SK-N-SH (cell line): ENCODE measurements around the gene CCDC107. TPM values are rescaled to one million over a fixed set of nuclear protein-coding genes. Genes with fewer than 3 reads are reported as not detected.

ENCODE experiments used
- CTCF ChIA-PET: fragments of 300-600, 350-600 bp; formaldehyde crosslinking; extraction: SDS; loops from one replicate; lab custom pipeline; 2021; lab: Yijun Ruan, JAX
- POLR2A ChIA-PET: fragments of 350-600 bp; sonication (Branson Sonifier 250); formaldehyde crosslinking; extraction: SDS; loops from one replicate; lab custom pipeline; 2020; ENCODE audit warnings: antibody characterized with exemption, inconsistent platforms; lab: Yijun Ruan, JAX
- DNase-seq: peaks from one replicate; pipeline ENCODE4 v3.0.0; 2012
- H2AFZ ChIP-seq: fragments of 200-600 bp; sonication (generic); 2 replicates; pipeline ENCODE4 v1.8.1; 2016; ENCODE audit warnings: antibody characterized with exemption, mild to moderate bottlenecking, low read depth
- H3F3A ChIP-seq: fragments of 200-600 bp; sonication (generic); replicated peaks from 2 replicates; pipeline ENCODE3; 2016; ENCODE audit warnings: antibody characterized with exemption, mild to moderate bottlenecking; ENCODE audit not compliant: insufficient read depth
- H3K27ac ChIP-seq, 2 experiments: fragments of 200-500 bp in 1 of 2; fragments of 200-600 bp in 1 of 2; sonication (Bioruptor generic) in 1 of 2; sonication (generic), shearing (Covaris generic) in 1 of 2; 2 replicates each; pipeline versions ENCODE4 v1.5.1 to v1.6.1; 2014 to 2016; ENCODE audit warnings: low read depth in 2 of 2, inconsistent platforms in 1 of 2, low read length in 1 of 2, mild to moderate bottlenecking in 1 of 2, mixed read lengths in 1 of 2
- H3K27me3 ChIP-seq: fragments of 200-600 bp; sonication (generic), shearing (Covaris generic); 2 replicates; pipeline ENCODE4 v1.6.1; 2016; ENCODE audit warnings: mixed run types; ENCODE audit not compliant: insufficient read depth
- H3K36me3 ChIP-seq, 2 experiments: fragments of 200-500 bp in 1 of 2; fragments of 200-600 bp in 1 of 2; sonication (Bioruptor generic) in 1 of 2; sonication (generic) in 1 of 2; replicated peaks in 1 of 2; 2 replicates each; pipeline versions ENCODE3 to v1.5.1; 2014 to 2016; ENCODE audit warnings: low read length in 1 of 2, mild to moderate bottlenecking in 1 of 2; ENCODE audit not compliant: insufficient read depth in 2 of 2, control insufficient read depth in 1 of 2
- H3K4me1 ChIP-seq, 2 experiments: fragments of 200-500 bp in 1 of 2; fragments of 200-600 bp in 1 of 2; sonication (Bioruptor generic) in 1 of 2; sonication (generic), shearing (Covaris generic) in 1 of 2; 2 replicates each; pipeline versions ENCODE4 v1.5.1 to v1.6.1; 2014 to 2016; ENCODE audit warnings: low read depth in 1 of 2, low read length in 1 of 2, mixed run types in 1 of 2; ENCODE audit not compliant: insufficient read depth in 2 of 2, control insufficient read depth in 1 of 2
- H3K4me2 ChIP-seq: fragments of 200-600 bp; sonication (generic), shearing (Covaris generic); 2 replicates; pipeline ENCODE4 v1.6.1; 2017; ENCODE audit warnings: mixed run types
- H3K4me3 ChIP-seq, 2 experiments: fragments of 200-500 bp in 1 of 2; fragments of 200-600 bp in 1 of 2; sonication (Bioruptor generic) in 1 of 2; sonication (generic), shearing (Covaris generic) in 1 of 2; 2 replicates each; pipeline versions ENCODE4 v1.5.1 to v1.8.1; 2014 to 2016; ENCODE audit warnings: low read depth in 2 of 2, inconsistent platforms in 1 of 2, low read length in 1 of 2, mild to moderate bottlenecking in 1 of 2, mixed read lengths in 1 of 2, moderate library complexity in 1 of 2
- H3K79me2 ChIP-seq: fragments of 200-600 bp; sonication (generic); 2 replicates; pipeline ENCODE4 v1.8.1; 2017; ENCODE audit warnings: mild to moderate bottlenecking; ENCODE audit not compliant: insufficient read depth
- H3K9ac ChIP-seq: fragments of 200-600 bp; sonication (generic); 2 replicates; pipeline ENCODE4 v1.6.1; 2017; ENCODE audit warnings: mixed run types
- H3K9me2 ChIP-seq: fragments of 200-600 bp; sonication (generic); 2 replicates; pipeline ENCODE4 v1.6.1; 2017; ENCODE audit warnings: mixed run types
- H3K9me3 ChIP-seq: fragments of 200-600 bp; sonication (generic); 2 replicates; pipeline ENCODE4 v1.6.1; 2017; ENCODE audit warnings: mixed run types, mild to moderate bottlenecking, moderate library complexity
- H4K20me1 ChIP-seq: fragments of 200-600 bp; sonication (generic); 2 replicates; pipeline ENCODE4 v1.6.1; 2017; ENCODE audit warnings: mild to moderate bottlenecking, mixed run types; ENCODE audit not compliant: insufficient read depth
- ELF1 ChIP-seq: IDR thresholded peaks from 2 replicates; pipeline ENCODE4 v1.4.0; 2012
- EZH2phosphoT487 ChIP-seq: fragments of 200-600 bp; sonication (generic); IDR thresholded peaks from 2 replicates; pipeline ENCODE4 v1.6.1; 2017; ENCODE audit warnings: low read depth, mixed run types, mild to moderate bottlenecking, antibody characterized with exemption, moderate library complexity, borderline replicate concordance
- FOSL2 ChIP-seq: IDR thresholded peaks from 2 replicates; pipeline ENCODE4 v1.4.0; 2012; ENCODE audit warnings: low read depth, mild to moderate bottlenecking, moderate library complexity, borderline replicate concordance
- FOXM1 ChIP-seq: IDR thresholded peaks from 2 replicates; pipeline ENCODE4 v1.4.0; 2012; ENCODE audit warnings: low read depth, mild to moderate bottlenecking
- GATA2 ChIP-seq: sonication (generic); formaldehyde crosslinking; IDR thresholded peaks from 2 replicates; pipeline ENCODE4 v1.5.0; 2020; ENCODE audit warnings: mild to moderate bottlenecking, missing genetic modification reagents
- JUND ChIP-seq: IDR thresholded peaks from 2 replicates; pipeline ENCODE4 v1.4.0; 2012
- RFX5 ChIP-seq: IDR thresholded peaks from 2 replicates; pipeline ENCODE4 v1.6.1; 2012; ENCODE audit warnings: mild to moderate bottlenecking, improper control_type of control experiment, low read length
- RXRA ChIP-seq: IDR thresholded peaks from 2 replicates; pipeline ENCODE4 v1.4.0; 2012; ENCODE audit warnings: low read depth, mild to moderate bottlenecking, borderline replicate concordance
- SMC3 ChIP-seq: IDR thresholded peaks from 2 replicates; pipeline ENCODE4 v1.6.1; 2012; ENCODE audit warnings: low read depth, low read length, improper control_type of control experiment
- TCF12 ChIP-seq: IDR thresholded peaks from 2 replicates; pipeline ENCODE4 v1.4.0; 2012
- TEAD4 ChIP-seq: IDR thresholded peaks from 2 replicates; pipeline ENCODE4 v1.4.0; 2012; ENCODE audit warnings: mild to moderate bottlenecking, borderline replicate concordance; ENCODE audit not compliant: insufficient read depth
- WGBS: methylation state at CpG from one replicate; pipeline ENCODE4 v1.1.6; 2017; ENCODE audit warnings: low lambda C conversion rate; 5-methylcytosine and 5-hydroxymethylcytosine counted together
- polyA plus RNA-seq, 3 experiments: library from polyadenylated mRNA; depleted of rRNA; stranded (reverse); fragments of >200 nt; gene quantifications; 2 replicates each; pipeline ENCODE4 v1.2.3, GENCODE V29; 2012
- TF ChIP-seq, protein P1 (sequence below): IDR thresholded peaks from 2 replicates; pipeline ENCODE4 v1.4.0; 2012; ENCODE audit warnings: low read depth, borderline replicate concordance
- TF ChIP-seq, protein P2 (sequence below): fragments of 150-350 bp; IDR thresholded peaks from 2 replicates; pipeline ENCODE4 v1.6.1; 2016; ENCODE audit warnings: mild to moderate bottlenecking, low read depth, low read length
- TF ChIP-seq, protein P3 (sequence below): IDR thresholded peaks from 2 replicates; pipeline ENCODE4 v1.4.0; 2012; ENCODE audit warnings: low read depth
- TF ChIP-seq, protein P4 (sequence below): fragments of 200-600 bp; sonication (generic); IDR thresholded peaks from 2 replicates; pipeline ENCODE4 v1.6.1; 2017; ENCODE audit warnings: antibody characterized with exemption, mild to moderate bottlenecking, moderate library complexity

CCDC107 gene
- polyA plus RNA-seq, 1 of the 3 experiments (the other 2 are of a cell fraction), result 22.0 TPM

- no peaks in the 10 kb centered on the region for H3K9me3 ChIP-seq
- DNase-seq, result no peak
- H3K27ac ChIP-seq, result no peak overlapping the region
- WGBS, result 95% methylated on average over 4 of the region's 4 CpGs
- H3K9me2 ChIP-seq, result no peaks in the 10 kb centered on the region
- no peaks in the 10 kb centered on the region for H3K27me3 ChIP-seq
- ChIA-PET CTCF (interaction anchor here (19.9 kb wide), 1 partner anchor 12 kb away, joined by 183 read pairs; no protein-coding TSS in a partner anchor), POLR2A (no interaction called here)
- no peak overlapping the region for H2AFZ ChIP-seq
- no peak overlapping the region for H3K4me3 ChIP-seq
- H3K79me2 ChIP-seq, result no peaks in the 10 kb centered on the region; the same call in 1 of the 2 replicates
- H3K9ac ChIP-seq, result no peak overlapping the region
- TF ChIP-seq JUND, result no peak
- no peak for TF ChIP-seq GATA2 (CRISPR knock-in tag)
- no peak for TF ChIP-seq FOXM1
- no peak for TF ChIP-seq EZH2phosphoT487
- TF ChIP-seq, protein P1, sequence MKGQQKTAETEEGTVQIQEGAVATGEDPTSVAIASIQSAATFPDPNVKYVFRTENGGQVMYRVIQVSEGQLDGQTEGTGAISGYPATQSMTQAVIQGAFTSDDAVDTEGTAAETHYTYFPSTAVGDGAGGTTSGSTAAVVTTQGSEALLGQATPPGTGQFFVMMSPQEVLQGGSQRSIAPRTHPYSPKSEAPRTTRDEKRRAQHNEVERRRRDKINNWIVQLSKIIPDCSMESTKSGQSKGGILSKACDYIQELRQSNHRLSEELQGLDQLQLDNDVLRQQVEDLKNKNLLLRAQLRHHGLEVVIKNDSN, result no peak
- TF ChIP-seq, protein P2, sequence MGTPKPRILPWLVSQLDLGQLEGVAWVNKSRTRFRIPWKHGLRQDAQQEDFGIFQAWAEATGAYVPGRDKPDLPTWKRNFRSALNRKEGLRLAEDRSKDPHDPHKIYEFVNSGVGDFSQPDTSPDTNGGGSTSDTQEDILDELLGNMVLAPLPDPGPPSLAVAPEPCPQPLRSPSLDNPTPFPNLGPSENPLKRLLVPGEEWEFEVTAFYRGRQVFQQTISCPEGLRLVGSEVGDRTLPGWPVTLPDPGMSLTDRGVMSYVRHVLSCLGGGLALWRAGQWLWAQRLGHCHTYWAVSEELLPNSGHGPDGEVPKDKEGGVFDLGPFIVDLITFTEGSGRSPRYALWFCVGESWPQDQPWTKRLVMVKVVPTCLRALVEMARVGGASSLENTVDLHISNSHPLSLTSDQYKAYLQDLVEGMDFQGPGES, result no peak
- TF ChIP-seq TCF12, result no peak
- no peak for TF ChIP-seq ELF1
- no peak for TF ChIP-seq SMC3
- TF ChIP-seq TEAD4, result no peak
- TF ChIP-seq, protein P3, sequence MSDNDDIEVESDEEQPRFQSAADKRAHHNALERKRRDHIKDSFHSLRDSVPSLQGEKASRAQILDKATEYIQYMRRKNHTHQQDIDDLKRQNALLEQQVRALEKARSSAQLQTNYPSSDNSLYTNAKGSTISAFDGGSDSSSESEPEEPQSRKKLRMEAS, result no peak
- TF ChIP-seq, protein P4, sequence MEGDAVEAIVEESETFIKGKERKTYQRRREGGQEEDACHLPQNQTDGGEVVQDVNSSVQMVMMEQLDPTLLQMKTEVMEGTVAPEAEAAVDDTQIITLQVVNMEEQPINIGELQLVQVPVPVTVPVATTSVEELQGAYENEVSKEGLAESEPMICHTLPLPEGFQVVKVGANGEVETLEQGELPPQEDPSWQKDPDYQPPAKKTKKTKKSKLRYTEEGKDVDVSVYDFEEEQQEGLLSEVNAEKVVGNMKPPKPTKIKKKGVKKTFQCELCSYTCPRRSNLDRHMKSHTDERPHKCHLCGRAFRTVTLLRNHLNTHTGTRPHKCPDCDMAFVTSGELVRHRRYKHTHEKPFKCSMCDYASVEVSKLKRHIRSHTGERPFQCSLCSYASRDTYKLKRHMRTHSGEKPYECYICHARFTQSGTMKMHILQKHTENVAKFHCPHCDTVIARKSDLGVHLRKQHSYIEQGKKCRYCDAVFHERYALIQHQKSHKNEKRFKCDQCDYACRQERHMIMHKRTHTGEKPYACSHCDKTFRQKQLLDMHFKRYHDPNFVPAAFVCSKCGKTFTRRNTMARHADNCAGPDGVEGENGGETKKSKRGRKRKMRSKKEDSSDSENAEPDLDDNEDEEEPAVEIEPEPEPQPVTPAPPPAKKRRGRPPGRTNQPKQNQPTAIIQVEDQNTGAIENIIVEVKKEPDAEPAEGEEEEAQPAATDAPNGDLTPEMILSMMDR, result no peak
- TF ChIP-seq RXRA, result no peak
- TF ChIP-seq FOSL2, result no peak
- TF ChIP-seq RFX5, result no peak
- peaks cover 54 to 88% of the 10 kb centered on the region in 2 experiments for H3K36me3 ChIP-seq
- H3F3A ChIP-seq, result peaks cover 7% of the 10 kb centered on the region
- no peak overlapping the region for H3K4me2 ChIP-seq
- H4K20me1 ChIP-seq, result no peaks in the 10 kb centered on the region
- H3K4me1 ChIP-seq, result no peaks in the 10 kb centered on the region
These were observed 50.1 kb downstream of the CCDC107 start for GRCh38 chr9:35708146-35708545.
